Keratinocyte (primary cell): ENCODE data around the gene SERPINE1. TPM values are rescaled to one million over a fixed set of nuclear protein-coding genes. Genes with fewer than 3 reads are reported as not detected.

Experiments used
- DNase-seq: peaks from one replicate; pipeline ENCODE4 v3.0.0-alpha.2; 2011; ENCODE audit warnings: low read depth, missing footprints, low spot score
- FAIRE-seq: peaks from 2 replicates; lab custom pipeline; 2011; peaks lifted over from hg19 to GRCh38; lab: Jason Lieb, UNC
- H2AFZ ChIP-seq: 2 replicates; pipeline ENCODE4 v1.6.0; 2012; ENCODE audit warnings: low read length, control low read depth, inconsistent platforms; ENCODE audit not compliant: control insufficient read depth
- H3K27ac ChIP-seq: 2 replicates; pipeline ENCODE4 v1.5.1; 2011; ENCODE audit warnings: low read length; ENCODE audit not compliant: control insufficient read depth, insufficient read depth
- H3K27me3 ChIP-seq: 3 replicates; pipeline ENCODE4 v1.6.0; 2011; ENCODE audit warnings: low read length; ENCODE audit not compliant: control insufficient read depth, insufficient read depth; ENCODE audit errors: extremely low read depth
- H3K36me3 ChIP-seq, 2 experiments: 2 replicates in 1 of 2; 3 replicates in 1 of 2; pipeline ENCODE4 v1.5.1; 2011; ENCODE audit warnings: low read length in 2 of 2, mild to moderate bottlenecking in 1 of 2; ENCODE audit not compliant: control insufficient read depth in 2 of 2, insufficient read depth in 2 of 2; ENCODE audit errors: extremely low read depth in 1 of 2
- H3K4me1 ChIP-seq: 3 replicates; pipeline ENCODE4 v1.5.1; 2011; ENCODE audit warnings: low read length; ENCODE audit not compliant: control insufficient read depth, insufficient read depth; ENCODE audit errors: extremely low read depth
- H3K4me2 ChIP-seq: 3 replicates; pipeline ENCODE4 v1.6.0; 2011; ENCODE audit warnings: low read depth, low read length; ENCODE audit not compliant: control insufficient read depth, insufficient read depth; ENCODE audit errors: extremely low read depth
- H3K4me3 ChIP-seq, 3 experiments: fragments of 200-600 bp in 1 of 3; sonication (generic) in 1 of 3; 2 replicates in 2 of 3; 3 replicates in 1 of 3; pipeline ENCODE4 v1.5.1; 2011 to 2016; ENCODE audit warnings: low read length in 3 of 3, mild to moderate bottlenecking in 3 of 3, control low read depth in 2 of 3, inconsistent platforms in 1 of 3, low read depth in 1 of 3, mixed read lengths in 1 of 3, mixed run types in 1 of 3, moderate library complexity in 1 of 3; ENCODE audit not compliant: control insufficient read depth in 2 of 3, insufficient read depth in 2 of 3; ENCODE audit errors: extremely low read depth in 1 of 3
- H3K79me2 ChIP-seq: 2 replicates; pipeline ENCODE4 v1.6.0; 2012; ENCODE audit warnings: low read length; ENCODE audit not compliant: control insufficient read depth, insufficient read depth
- H3K9ac ChIP-seq: 3 replicates; pipeline ENCODE4 v1.6.0; 2011; ENCODE audit warnings: low read length; ENCODE audit not compliant: control insufficient read depth, insufficient read depth; ENCODE audit errors: extremely low read depth
- H3K9me1 ChIP-seq: 3 replicates; pipeline ENCODE4 v1.6.0; 2011; ENCODE audit warnings: low read length; ENCODE audit not compliant: control insufficient read depth, insufficient read depth; ENCODE audit errors: extremely low read depth
- H3K9me3 ChIP-seq: 2 replicates; pipeline ENCODE4 v1.5.1; 2012; ENCODE audit warnings: low read depth, low read length; ENCODE audit not compliant: control insufficient read depth
- H4K20me1 ChIP-seq: 3 replicates; pipeline ENCODE4 v1.6.0; 2011; ENCODE audit warnings: low read length; ENCODE audit not compliant: control insufficient read depth, insufficient read depth; ENCODE audit errors: extremely low read depth
- EZH2 ChIP-seq: IDR thresholded peaks from one replicate; pipeline ENCODE4 v1.6.1; 2012; ENCODE audit warnings: inconsistent platforms, mild to moderate bottlenecking, low read length, moderate library complexity
- dilution Hi-C: fragments of 300-500 bp; cut with MboI; formaldehyde crosslinking; loops from one replicate; pipeline ENCODE4 v1.7.0; 2020; ENCODE audit warnings: low sequenced_read_pairs; ENCODE audit not compliant: extremely low pct_ligation_motif_present
- polyA plus RNA-seq, 5 experiments: library from polyadenylated mRNA; depleted of rRNA in 3 of 5; stranded (reverse) in 3 of 5; stranded (forward) in 1 of 5; unstranded in 1 of 5; fragments of >200 nt; gene quantifications; 1 replicate in 1 of 5; 2 replicates in 3 of 5; 3 replicates in 1 of 5; pipeline versions ENCODE4 v1.2.1 to v1.2.3, GENCODE V29; 2011 to 2012; ENCODE audit warnings: missing spikeins in 2 of 5, low read depth in 1 of 5, low replicate concordance in 1 of 5
- TF ChIP-seq, protein P1 (sequence below), 3 experiments: IDR thresholded peaks in 1 of 3; conservative IDR thresholded peaks in 1 of 3; optimal IDR thresholded peaks in 1 of 3; 2 replicates in 2 of 3; 3 replicates in 1 of 3; pipeline versions ENCODE3 to v1.5.1; 2011; ENCODE audit warnings: low read length in 3 of 3, mild to moderate bottlenecking in 3 of 3, moderate library complexity in 2 of 3, control low read depth in 1 of 3, inconsistent platforms in 1 of 3; ENCODE audit not compliant: insufficient read depth in 2 of 3; ENCODE audit errors: extremely low read depth in 1 of 3

SERPINE1 gene
- polyA plus RNA-seq, 1 donor (not counting 4 experiments of a cell fraction or from before 2014, with no cell fraction given) = 522 TPM

DNA sequence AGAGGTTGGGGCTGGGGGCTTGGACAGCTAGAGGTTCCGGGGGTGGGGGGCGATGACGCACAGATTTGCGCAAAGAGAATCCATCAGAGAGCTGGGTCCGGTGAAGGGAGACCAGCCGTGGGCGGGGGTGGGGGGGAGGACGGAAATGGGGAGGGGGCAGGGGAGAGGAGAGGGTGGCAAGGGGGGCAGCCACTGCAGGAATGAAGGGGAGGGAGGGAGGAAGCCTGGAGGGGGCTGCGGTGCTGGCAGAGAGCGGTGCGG lies 39.7 kb downstream of the SERPINE1 start:
- Histone ChIP-seq H3K27ac (no peak overlapping the region), H3K4me2 (no peak overlapping the region), H4K20me1 (peaks cover 3% of the 10 kb centered on the region), H2AFZ (no peak overlapping the region), H3K27me3 (peaks cover 68% of the 10 kb centered on the region), H3K4me1 (peaks cover 34% of the 10 kb centered on the region), H3K9me1 (no peaks in the 10 kb centered on the region), H3K9me3 (no peaks in the 10 kb centered on the region), H3K4me3 (no peak overlapping the region), H3K9ac (no peak overlapping the region), H3K79me2 (no peaks in the 10 kb centered on the region), H3K36me3 (peaks cover 0 to 8% of the 10 kb centered on the region in 2 experiments)
- TF ChIP-seq, protein P1, sequence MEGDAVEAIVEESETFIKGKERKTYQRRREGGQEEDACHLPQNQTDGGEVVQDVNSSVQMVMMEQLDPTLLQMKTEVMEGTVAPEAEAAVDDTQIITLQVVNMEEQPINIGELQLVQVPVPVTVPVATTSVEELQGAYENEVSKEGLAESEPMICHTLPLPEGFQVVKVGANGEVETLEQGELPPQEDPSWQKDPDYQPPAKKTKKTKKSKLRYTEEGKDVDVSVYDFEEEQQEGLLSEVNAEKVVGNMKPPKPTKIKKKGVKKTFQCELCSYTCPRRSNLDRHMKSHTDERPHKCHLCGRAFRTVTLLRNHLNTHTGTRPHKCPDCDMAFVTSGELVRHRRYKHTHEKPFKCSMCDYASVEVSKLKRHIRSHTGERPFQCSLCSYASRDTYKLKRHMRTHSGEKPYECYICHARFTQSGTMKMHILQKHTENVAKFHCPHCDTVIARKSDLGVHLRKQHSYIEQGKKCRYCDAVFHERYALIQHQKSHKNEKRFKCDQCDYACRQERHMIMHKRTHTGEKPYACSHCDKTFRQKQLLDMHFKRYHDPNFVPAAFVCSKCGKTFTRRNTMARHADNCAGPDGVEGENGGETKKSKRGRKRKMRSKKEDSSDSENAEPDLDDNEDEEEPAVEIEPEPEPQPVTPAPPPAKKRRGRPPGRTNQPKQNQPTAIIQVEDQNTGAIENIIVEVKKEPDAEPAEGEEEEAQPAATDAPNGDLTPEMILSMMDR (optimal IDR thresholded peaks at IDR 0.05 in 1 of 3, IDR thresholded peaks at IDR 0.05 in 1 of 3, conservative IDR thresholded peaks at IDR 0.05 in 1 of 3; ENCODE audit: extremely low read depth in 1 of 3, insufficient read depth in 2 of 3, low read length in 3 of 3) = no peak
- TF ChIP-seq EZH2 = no peak
- FAIRE-seq (no peak), DNase-seq (no peak)
- dilution Hi-C loops = no loop called here

GRCh38 chr7:101166909-101167644 lies 40.2 kb downstream of the SERPINE1 start:
- Histone ChIP-seq H3K27ac (no peak overlapping the region), H3K9ac (no peak overlapping the region), H4K20me1 (peaks cover 3% of the 10 kb centered on the region), H2AFZ (no peak overlapping the region), H3K4me1 (peaks cover 34% of the 10 kb centered on the region), H3K36me3 (peaks cover 0 to 6% of the 10 kb centered on the region in 2 experiments), H3K9me1 (no peaks in the 10 kb centered on the region), H3K27me3 (peaks cover 73% of the 10 kb centered on the region), H3K4me2 (no peak overlapping the region), H3K79me2 (no peaks in the 10 kb centered on the region), H3K4me3 (no peak overlapping the region), H3K9me3 (no peaks in the 10 kb centered on the region)
- FAIRE-seq (no peak), DNase-seq (no peak)
- TF ChIP-seq, protein P1 (optimal IDR thresholded peaks at IDR 0.05 in 1 of 3, IDR thresholded peaks at IDR 0.05 in 1 of 3, conservative IDR thresholded peaks at IDR 0.05 in 1 of 3; ENCODE audit: extremely low read depth in 1 of 3, insufficient read depth in 2 of 3, low read length in 3 of 3) = no peak
- TF ChIP-seq EZH2 = no peak
- dilution Hi-C loops = no loop called here
